T-helper 17 cell (primary cell): Measurements from ENCODE around the gene PFKFB3. TPM values are rescaled to one million over a fixed set of nuclear protein-coding genes. Genes with fewer than 3 reads are reported as not detected.
"Not testable (repeated sequence)": the region's sequence is repeated elsewhere in the genome, so short reads cannot be mapped to it uniquely, and the experiment has no call there.

Source experiments
- ATAC-seq: fragments of 150-1000 bp; cut with Tn5 transposase; 2 replicates; pipeline ENCODE4 v1.10.0; 2021; ENCODE audit warnings: mild to moderate bottlenecking, moderate library complexity
- DNase-seq, 3 donors: peaks; one replicate each; pipeline versions ENCODE4 v3.0.0 to v3.0.0-alpha.2; 2020 to 2021
- H3K9me3 ChIP-seq: one replicate; pipeline ENCODE4 v1.7.0; 2013; ENCODE audit warnings: low read length, mild to moderate bottlenecking; ENCODE audit not compliant: control insufficient read depth, poor library complexity, severe bottlenecking
- H3K27ac Mint-ChIP-seq: one replicate; pipeline ENCODE4 v1.8.0; 2022; ENCODE audit warnings: mild to moderate bottlenecking, moderate library complexity, mixed read lengths
- H3K27me3 Mint-ChIP-seq: one replicate; pipeline ENCODE4 v1.8.0; 2022; ENCODE audit warnings: mixed read lengths
- H3K36me3 Mint-ChIP-seq: one replicate; pipeline ENCODE4 v1.8.0; 2022; ENCODE audit warnings: low read depth, mixed read lengths
- H3K4me1 Mint-ChIP-seq: one replicate; pipeline ENCODE4 v1.8.0; 2022; ENCODE audit warnings: mild to moderate bottlenecking, mixed read lengths
- H3K4me3 Mint-ChIP-seq: one replicate; pipeline ENCODE4 v1.8.0; 2022; ENCODE audit warnings: mild to moderate bottlenecking, moderate library complexity, mixed read lengths
- total RNA-seq, 4 donors: library from RNA in 2 of 4; stranded (reverse) in 2 of 4; gene quantifications; one replicate each; pipeline ENCODE4 v1.2.3 and lab custom pipeline; 2022 to 2026

Gene PFKFB3
- total RNA-seq, 2 donors from 2014 or later = 93.3 to 146 TPM

GRCh38 chr10:6232225-6232807 is 29.6 kb downstream of the PFKFB3 start:
- Mint-ChIP-seq H3K4me3 (no peak overlapping the region), H3K27me3 (no peaks in the 10 kb centered on the region), H3K4me1 (peaks cover 7% of the 10 kb centered on the region), H3K36me3 (peaks cover 8% of the 10 kb centered on the region), H3K27ac (peak overlapping the region; percentile 63)
- ATAC-seq = no peak
- H3K9me3 ChIP-seq = no peaks in the 10 kb centered on the region
- no peak for DNase-seq

- ATAC-seq (no peak), DNase-seq (no peak)
- Mint-ChIP-seq H3K27me3 (no peaks in the 10 kb centered on the region), H3K36me3 (peaks cover 7% of the 10 kb centered on the region), H3K27ac (peak overlapping the region; percentile 63), H3K4me3 (no peak overlapping the region), H3K4me1 (peaks cover 7% of the 10 kb centered on the region)
- H3K9me3 ChIP-seq = no peaks in the 10 kb centered on the region
Observed at GRCh38 chr10:6232846-6233724, 30.4 kb downstream of the PFKFB3 start.

- H3K27ac Mint-ChIP-seq = peak overlapping the region; percentile 51
- H3K4me1 Mint-ChIP-seq = peaks cover 7% of the 10 kb centered on the region
- no peak for ATAC-seq
Observed at GRCh38 chr10:6233725-6234277, 31.1 kb downstream of the PFKFB3 start.

GRCh38 chr10:6234371-6234770 is 31.6 kb downstream of the PFKFB3 start:
- Mint-ChIP-seq H3K27me3 (no peaks in the 10 kb centered on the region), H3K27ac (peak overlapping the region; percentile 51), H3K4me3 (no peak overlapping the region), H3K36me3 (peaks cover 5% of the 10 kb centered on the region), H3K4me1 (peaks cover 12% of the 10 kb centered on the region)
- no peak for ATAC-seq
- DNase-seq = no peak
- H3K9me3 ChIP-seq = no peaks in the 10 kb centered on the region

More at GRCh38 chr10:6233725-6234277, 31.1 kb downstream of the PFKFB3 start:
- H3K9me3 ChIP-seq = no peaks in the 10 kb centered on the region
- Mint-ChIP-seq H3K4me3 (no peak overlapping the region), H3K27me3 (no peaks in the 10 kb centered on the region), H3K36me3 (peaks cover 5% of the 10 kb centered on the region)
- no peak for DNase-seq

GRCh38 chr10:6236349-6237198 is 33.8 kb downstream of the PFKFB3 start:
- Mint-ChIP-seq H3K4me1 (peaks cover 13% of the 10 kb centered on the region), H3K27me3 (no peaks in the 10 kb centered on the region), H3K27ac (peak overlapping the region; percentile 73), H3K4me3 (no peak overlapping the region), H3K36me3 (peaks cover 2% of the 10 kb centered on the region)
- H3K9me3 ChIP-seq = no peaks in the 10 kb centered on the region
- ATAC-seq (no peak), DNase-seq (no peak)

GRCh38 chr10:6237199-6237530 is 34.4 kb downstream of the PFKFB3 start:
- Mint-ChIP-seq H3K36me3 (peaks cover 2% of the 10 kb centered on the region), H3K27me3 (no peaks in the 10 kb centered on the region), H3K4me1 (peaks cover 13% of the 10 kb centered on the region), H3K27ac (peak overlapping the region; percentile 73), H3K4me3 (no peak overlapping the region)
- no peaks in the 10 kb centered on the region for H3K9me3 ChIP-seq
- DNase-seq (no peak), ATAC-seq (no peak)

GRCh38 chr10:6238587-6239212 is 36.0 kb downstream of the PFKFB3 start:
- peaks cover 13% of the 10 kb centered on the region for H3K4me1 Mint-ChIP-seq
- not testable (repeated sequence) for H3K4me3 Mint-ChIP-seq, ATAC-seq, DNase-seq, H3K9me3 ChIP-seq, H3K36me3 Mint-ChIP-seq, H3K27me3 Mint-ChIP-seq
- H3K27ac Mint-ChIP-seq = peak overlapping the region; percentile 54

GRCh38 chr10:6239213-6239991 is 36.7 kb downstream of the PFKFB3 start:
- Mint-ChIP-seq H3K4me3 (no peak overlapping the region), H3K27me3 (no peaks in the 10 kb centered on the region), H3K4me1 (peaks cover 13% of the 10 kb centered on the region), H3K27ac (peak overlapping the region; percentile 54), H3K36me3 (peaks cover 2% of the 10 kb centered on the region)
- H3K9me3 ChIP-seq = no peaks in the 10 kb centered on the region
- DNase-seq (peak in 1 of 3 donors; percentile 44), ATAC-seq (peak; percentile 63)

- no peaks in the 10 kb centered on the region for H3K9me3 ChIP-seq
- peak overlapping the region; percentile 54 for H3K27ac Mint-ChIP-seq
- DNase-seq = no peak
- H3K4me1 Mint-ChIP-seq = peaks cover 13% of the 10 kb centered on the region
- H3K36me3 Mint-ChIP-seq = peaks cover 2% of the 10 kb centered on the region
- ATAC-seq = no peak
- H3K4me3 Mint-ChIP-seq = no peak overlapping the region
- no peaks in the 10 kb centered on the region for H3K27me3 Mint-ChIP-seq
Observed at GRCh38 chr10:6240254-6240653, 37.5 kb downstream of the PFKFB3 start.

- H3K9me3 ChIP-seq = no peaks in the 10 kb centered on the region
- H3K4me3 Mint-ChIP-seq = no peak overlapping the region
- peaks cover 11% of the 10 kb centered on the region for H3K4me1 Mint-ChIP-seq
- H3K27ac Mint-ChIP-seq = peak overlapping the region; percentile 80
- ATAC-seq = no peak
- H3K36me3 Mint-ChIP-seq = peaks cover 1% of the 10 kb centered on the region
- H3K27me3 Mint-ChIP-seq = no peaks in the 10 kb centered on the region
- no peak for DNase-seq
Observed at GRCh38 chr10:6242089-6242488, 39.4 kb downstream of the PFKFB3 start.

GRCh38 chr10:6244510-6244909 is 41.8 kb downstream of the PFKFB3 start:
- ATAC-seq = no peak
- Mint-ChIP-seq H3K27ac (no peak overlapping the region), H3K4me1 (peaks cover 2% of the 10 kb centered on the region), H3K4me3 (no peak overlapping the region), H3K36me3 (peaks cover 3% of the 10 kb centered on the region), H3K27me3 (no peaks in the 10 kb centered on the region)
- DNase-seq = no peak
- no peaks in the 10 kb centered on the region for H3K9me3 ChIP-seq

GRCh38 chr10:6247041-6247712 is 44.4 kb downstream of the PFKFB3 start:
- no peak for DNase-seq
- Mint-ChIP-seq H3K4me3 (no peak overlapping the region), H3K4me1 (peaks cover 4% of the 10 kb centered on the region), H3K36me3 (peaks cover 6% of the 10 kb centered on the region), H3K27me3 (no peaks in the 10 kb centered on the region), H3K27ac (no peak overlapping the region)
- H3K9me3 ChIP-seq = no peaks in the 10 kb centered on the region
- ATAC-seq = no peak
